ENCODE measurements around the gene TUSC2.

- TF ChIP-seq CTCF (IDR thresholded peaks at IDR 0.05) (no peak), EP300 (IDR thresholded peaks at IDR 0.05) (no peak), POLR2A (IDR thresholded peaks at IDR 0.05) (no peak), POLR2AphosphoS5 (IDR thresholded peaks at IDR 0.05) (no peak)
Measured at GRCh38 chr3:50275141-50275995, 52.7 kb downstream of the TUSC2 start.
